NCI-H510A treated with DMSO at 0.1 percent for 48 hours (cell line): ENCODE results near the gene KLHL41.
A peak's percentile ranks its signal among the peaks of the same experiment; 100 is the strongest.

Source experiments
- DNase-seq: peaks from one replicate; lab custom pipeline; 2025; lab: John Stamatoyannopoulos, UW

The KLHL41 gene

DNA sequence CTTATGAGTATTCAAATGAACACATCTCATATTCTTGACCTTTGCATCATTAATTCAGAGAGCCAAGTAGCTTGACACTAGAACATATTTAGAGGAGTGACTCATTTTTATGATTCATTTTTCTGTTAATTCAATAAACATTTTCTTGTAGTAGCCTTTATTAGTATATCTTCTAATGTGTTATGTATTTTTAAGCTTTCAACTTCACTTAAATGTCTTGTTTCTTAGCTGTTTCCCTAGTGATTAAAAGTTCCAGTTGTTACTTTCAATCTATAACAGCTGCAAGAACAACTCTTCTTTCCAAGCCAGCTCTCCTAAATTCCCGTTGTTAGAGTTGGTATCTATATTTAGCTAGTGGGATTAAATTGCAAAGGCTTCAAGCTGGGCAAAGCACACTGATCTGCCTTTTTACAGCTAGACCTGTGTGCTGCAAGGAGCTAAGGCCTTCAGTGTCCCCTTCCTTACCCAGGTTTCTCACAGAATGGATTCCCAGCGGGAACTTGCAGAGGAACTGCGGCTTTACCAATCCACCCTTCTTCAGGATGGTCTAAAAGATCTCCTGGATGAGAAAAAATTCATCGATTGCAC is at the start of gene KLHL41:
KLHL41 (plus strand) TSS at position 405 of the 588 bp plus-strand sequence; CDS start at position 482, 77 bp downstream.
- DNase-seq: peak; percentile 23

DNA sequence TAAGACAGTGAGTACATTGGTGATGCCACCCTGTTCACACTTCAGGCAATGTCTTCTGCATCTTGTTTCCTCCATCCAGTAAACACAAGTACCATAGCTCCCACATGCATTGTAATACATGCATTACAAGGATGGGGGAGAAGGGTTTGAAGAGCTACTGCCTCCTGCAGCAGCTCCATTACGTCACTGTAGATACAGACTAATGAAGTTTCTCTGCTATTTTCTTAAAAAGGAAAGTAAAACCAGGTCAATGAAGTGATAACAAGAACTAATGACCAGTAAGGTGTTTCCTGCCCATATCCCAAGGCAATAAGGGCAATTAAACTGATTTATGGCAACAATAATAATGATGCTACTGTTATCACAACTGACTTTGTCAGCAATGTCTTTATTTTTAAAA is 48.4 kb upstream of the KLHL41 start:
- no peak for DNase-seq

DNA sequence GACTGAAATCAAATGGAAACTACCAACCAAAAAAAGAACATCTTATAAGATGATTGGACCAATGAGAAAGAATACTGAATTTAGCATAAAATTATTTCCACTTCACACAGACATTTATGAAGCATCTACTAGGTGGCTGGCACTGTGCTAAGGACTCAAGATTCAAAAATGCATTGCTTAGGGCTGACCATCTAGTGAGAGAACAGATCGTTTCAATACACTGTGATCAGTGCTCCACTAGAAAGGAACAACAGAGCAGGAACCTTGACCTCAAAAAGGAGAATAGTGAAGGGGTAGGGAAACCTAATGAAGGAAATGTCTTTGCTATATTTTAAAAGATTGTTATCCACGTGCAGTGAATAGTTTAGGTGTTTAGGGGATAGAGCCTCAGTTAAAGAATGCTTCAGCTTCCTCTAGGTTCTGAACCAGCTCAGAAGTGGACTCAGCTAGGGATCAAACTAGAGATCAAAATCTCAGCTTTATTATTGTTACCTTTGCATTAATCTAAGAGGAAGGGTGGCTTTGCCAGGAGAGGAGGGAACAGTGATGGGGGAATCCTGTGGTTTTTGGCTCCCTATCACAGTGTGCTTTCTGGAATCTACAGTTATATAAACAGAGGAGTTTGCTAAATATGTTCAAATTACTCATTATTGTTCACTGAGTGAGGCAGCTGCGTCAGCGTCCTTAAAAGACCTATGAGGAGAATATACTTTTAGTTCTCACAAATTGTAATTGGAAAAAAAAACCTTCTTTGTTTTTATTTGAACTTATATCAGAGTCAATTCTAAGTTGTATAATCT is 46.4 kb upstream of the KLHL41 start:
- no peak for DNase-seq

DNA sequence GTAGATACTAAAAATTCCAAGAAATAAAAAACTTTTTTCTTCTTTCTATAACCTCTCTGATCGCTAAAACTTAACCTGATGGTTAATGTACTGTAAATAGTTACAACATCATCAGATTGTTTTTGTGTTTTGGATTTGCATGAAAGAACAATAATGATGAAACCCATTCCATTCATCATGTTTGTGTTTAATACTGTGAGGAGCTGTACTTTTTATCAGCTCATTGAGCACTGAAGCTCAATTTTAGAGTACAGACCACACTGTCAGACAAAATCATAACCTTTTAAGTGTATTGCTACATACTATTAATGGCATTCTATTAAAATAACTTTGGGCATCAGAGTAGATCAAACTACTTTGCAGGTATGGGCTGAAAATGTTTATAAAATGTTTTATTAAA is 45.0 kb upstream of the KLHL41 start:
- no peak for DNase-seq

DNA sequence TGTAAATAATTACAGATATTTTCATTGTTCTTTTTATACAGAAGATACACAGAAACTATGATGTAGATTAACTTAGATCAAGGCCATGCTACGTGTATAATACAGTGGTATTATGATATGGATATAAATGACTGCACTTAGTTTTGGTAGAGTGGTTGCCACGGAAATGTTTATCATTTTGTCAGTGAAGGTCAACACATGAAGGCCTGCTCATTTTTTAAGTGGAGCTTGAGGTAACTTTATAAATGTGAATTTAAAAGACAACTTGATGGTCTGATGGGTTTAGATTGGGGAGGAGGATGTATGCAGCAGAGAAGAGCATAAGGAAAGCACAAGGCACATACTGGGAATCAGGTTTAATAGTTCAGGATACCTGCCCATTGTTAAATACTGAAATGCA is 44.6 kb upstream of the KLHL41 start:
- DNase-seq: no peak

DNA sequence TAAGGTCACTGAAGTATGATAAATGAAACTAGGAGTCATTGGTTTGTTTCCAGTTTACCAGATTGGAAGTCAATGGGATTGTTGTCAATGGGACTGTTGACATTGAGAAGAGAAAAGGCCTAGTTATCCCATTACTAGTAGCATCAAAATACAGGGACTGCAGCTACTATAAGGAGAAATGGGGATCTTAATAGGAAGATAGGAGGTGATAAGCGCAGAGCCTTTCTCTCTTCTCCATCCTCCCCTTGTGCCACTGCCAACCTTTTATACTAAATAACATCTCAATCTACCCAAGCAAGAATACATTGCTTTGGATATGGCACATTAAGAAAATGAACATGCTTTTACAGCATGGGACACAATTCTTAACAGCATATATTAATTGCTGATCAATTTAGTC is 40.7 kb upstream of the KLHL41 start:
- DNase-seq: no peak

DNA sequence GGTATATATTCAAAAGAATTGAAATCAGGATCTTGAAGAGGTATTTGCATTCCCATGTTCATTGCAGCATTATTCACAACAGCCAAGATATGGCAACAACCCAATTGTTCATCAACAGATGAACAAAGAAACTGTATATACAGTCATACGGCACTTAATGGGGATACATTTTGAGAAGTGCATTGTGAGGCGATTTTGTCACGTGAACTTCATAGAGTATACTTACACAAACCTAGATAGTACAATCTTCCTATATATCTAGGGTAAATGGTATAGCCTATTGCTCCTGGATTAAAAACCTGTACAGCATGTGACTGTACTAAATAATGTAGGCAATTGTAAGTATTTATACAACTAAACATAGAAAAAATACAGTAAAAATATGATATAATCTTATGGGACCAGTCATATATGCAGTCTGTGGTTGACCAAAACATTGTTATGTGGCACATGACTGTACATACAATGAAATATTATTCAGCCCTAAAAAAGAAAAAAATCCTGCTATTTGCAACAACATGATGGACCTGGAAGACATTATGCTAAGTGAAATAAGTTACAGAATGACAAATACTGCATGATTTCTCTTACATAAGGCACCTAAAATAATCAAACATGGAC is 39.4 kb upstream of the KLHL41 start:
- DNase-seq: no peak

DNA sequence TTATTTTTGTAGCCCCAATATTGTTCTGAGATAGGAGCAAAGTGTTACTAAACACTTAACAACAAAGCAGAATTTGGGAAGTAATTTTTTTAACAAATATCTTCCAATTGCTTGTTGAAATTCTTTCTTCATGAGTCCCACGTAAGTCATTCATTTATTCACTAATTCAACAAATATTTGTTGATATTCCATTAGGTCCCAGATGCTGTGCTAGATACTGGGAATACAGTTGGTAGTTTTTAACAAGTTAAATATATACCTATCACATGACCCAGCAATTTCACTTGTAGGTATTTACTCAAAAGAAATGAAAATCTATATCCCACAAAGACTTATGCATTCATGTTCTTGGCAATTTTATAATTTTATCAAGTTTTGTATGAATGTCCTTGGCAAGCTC is 37.3 kb upstream of the KLHL41 start:
- no peak for DNase-seq

DNA sequence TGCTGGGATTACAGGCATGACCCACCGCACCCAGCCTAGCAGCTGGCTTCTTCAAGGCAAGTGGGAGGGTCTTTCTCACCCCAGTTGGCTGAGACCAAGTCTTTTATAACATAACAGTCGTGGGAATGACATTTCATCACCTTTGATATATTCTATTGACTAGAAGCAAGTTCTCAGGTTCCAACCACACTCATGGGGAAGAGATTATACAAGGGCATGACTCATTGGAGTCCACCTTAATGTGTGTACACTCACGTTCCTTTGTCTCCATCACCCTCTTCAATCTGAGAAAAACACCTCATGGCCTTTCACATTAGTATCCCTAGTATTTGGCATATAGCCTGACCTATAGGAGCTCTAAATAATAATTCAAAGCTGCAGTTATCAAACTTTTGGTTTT is 33.0 kb upstream of the KLHL41 start:
- DNase-seq: no peak

DNA sequence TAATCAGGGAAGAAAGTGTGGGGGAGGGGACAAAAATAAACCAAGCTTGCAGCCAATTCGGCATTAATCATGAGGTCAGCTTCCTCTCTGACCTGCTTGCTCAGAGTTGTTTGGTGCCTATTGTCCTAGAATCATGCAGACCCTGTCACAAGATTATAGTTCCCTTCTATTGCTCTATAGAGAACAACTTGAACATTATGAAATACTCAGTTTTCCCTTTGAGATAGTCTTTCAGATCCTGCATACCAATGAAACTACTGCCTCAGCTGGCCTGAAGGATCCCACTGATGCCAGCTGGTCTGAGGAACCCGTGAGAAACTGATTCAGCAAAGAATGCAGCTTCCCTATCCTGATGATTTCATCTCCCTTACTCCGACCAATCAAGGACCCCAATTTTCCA is 31.2 kb upstream of the KLHL41 start:
- DNase-seq: no peak

DNA sequence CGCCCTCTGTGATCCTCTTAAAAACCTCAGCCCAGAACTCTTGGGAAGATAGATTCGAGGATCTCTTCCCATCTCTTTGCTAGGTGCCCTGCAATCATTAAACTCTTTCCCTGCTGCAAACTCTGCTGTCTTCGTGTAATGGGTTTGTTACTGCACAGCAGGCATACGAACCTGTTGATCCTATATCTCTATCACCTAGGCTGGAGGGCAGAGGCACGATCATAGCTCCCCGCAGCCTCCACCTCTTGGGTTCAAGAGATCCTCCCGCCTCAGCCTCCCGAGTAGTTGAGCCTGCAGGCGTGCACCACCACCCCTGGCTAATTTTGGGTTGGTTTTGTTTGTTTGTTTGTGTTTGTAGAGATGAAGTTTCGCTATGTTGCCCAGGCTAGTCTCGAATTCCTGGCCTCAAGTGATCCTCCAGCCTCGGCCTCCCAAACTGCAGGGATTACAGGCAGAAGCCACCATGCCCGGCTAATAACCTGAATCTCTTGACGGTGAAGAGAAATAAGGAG is 30.7 kb upstream of the KLHL41 start:
- no peak for DNase-seq

DNA sequence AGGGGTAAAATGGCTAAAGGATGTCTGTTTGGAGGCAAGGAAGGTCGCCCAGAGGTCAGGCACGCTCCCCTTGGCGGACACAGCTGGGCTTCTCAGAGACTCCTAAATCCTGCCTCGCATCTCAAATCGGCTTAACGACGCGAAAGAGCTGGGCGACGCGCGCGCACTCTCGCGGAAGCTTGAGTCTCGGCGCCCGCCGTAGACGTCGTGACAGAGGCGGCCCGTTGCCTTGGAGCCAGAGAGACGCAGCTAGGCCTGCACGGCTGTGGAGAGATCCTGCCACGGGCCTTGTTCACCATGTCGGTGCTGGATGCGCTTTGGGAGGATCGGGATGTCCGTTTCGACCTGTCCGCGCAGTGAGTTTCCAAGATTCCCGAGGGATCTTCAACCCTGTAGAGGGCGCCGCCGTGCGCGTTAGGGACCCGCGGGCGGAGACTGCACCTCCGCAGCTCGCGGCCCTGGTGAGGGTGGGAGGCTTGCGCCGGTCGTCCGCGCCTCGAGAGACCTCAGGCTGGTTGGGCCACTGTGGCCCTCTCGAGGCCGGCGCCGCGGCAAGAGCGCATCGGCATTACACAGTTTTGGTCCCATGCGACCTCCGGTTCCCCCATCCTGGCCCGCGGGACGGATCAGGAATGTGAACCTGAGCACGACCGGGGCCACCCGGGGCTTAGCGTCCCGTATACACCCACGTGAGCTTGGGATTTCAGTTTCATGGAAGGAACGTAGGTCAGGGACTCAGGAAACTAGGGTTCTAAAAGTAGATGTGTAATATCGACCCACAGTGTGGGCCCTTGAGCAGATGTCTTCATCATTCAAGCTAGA is 30.0 kb upstream of the KLHL41 start, which contains the start of gene BBS5:
BBS5 (plus strand) TSS at position 238 of the 822 bp plus-strand sequence; CDS start at position 298, 60 bp downstream.
- DNase-seq: peak; percentile 52

DNA sequence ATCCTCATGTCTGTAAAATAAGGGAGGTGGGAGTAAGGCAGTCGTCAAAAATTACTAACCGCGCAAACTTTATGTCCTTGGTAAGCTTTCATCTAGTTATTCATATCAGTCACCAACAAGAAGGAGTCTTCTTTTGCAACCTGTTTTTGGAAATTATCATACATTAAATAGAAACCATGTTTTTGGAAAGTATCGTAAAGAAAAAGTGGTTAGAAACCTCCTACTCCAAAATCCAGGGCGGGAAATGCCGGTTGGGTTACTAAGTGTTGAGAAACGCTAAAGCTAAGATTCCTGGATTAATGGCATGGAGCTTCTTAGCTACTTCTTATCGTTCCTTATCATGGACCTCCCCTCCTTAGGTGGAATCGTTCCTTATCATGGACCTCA is 29.4 kb upstream of the KLHL41 start:
- peak; percentile 12 for DNase-seq

DNA sequence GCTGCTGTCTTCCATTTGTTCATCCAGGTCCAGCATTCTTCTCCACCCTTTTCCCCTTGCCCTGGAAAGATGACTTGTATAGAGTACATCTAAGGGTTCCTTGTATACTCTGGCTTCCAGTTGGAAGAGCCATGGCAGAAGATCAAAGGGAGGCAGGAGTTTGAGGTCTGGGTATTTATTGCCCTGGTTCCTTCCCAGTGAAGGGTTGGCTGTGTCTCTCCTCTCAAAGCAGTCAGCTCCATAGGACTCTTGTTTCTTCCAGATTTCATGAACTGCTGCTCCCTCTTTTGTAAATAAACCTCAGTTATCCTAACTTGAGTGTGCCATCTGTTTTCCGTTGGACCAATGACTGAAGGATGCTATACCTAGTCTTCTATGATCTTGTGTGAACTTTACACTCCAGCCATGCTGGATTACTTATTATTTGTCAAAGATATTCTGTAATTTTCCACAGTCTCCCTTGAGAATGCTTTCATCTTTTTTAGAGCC is 23.8 kb upstream of the KLHL41 start:
- DNase-seq: no peak

DNA sequence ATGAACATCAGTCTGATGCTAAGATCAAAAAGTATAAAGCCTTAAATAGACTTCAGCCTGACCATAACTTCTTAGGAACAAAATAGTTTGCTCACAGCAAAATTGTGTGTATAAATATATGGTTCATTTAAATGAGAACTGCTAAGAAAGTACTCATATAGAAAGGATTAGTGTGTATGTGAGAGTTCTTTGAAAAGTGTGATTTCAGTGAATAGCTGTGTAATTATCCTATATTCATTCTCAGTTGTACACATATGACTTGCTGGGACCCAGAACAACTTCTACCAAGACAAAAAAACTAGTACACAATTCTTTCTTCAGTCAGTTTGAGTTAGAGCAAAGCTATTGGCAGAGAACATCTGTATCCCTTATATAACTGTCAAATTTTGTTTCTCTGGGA is 23.0 kb upstream of the KLHL41 start:
- no peak for DNase-seq

DNA sequence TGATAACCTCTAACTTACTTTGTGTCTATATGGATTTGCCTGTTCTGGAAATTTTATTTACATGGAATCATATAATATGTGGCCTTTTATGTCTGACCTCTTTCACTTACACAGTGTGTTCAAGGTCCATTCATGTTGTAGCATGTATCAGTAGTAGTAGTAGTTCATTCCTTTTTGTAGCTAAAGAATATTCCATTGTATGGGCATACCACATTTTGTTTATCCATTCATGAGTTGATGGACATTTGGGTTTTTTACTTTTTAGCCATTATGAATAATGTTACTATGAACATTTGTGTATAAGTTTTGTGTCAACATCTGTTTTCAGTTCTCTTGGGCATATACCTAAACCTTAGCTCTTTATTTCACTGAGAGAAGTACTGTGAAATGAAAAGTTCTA is 18.7 kb upstream of the KLHL41 start:
- no peak for DNase-seq

DNA sequence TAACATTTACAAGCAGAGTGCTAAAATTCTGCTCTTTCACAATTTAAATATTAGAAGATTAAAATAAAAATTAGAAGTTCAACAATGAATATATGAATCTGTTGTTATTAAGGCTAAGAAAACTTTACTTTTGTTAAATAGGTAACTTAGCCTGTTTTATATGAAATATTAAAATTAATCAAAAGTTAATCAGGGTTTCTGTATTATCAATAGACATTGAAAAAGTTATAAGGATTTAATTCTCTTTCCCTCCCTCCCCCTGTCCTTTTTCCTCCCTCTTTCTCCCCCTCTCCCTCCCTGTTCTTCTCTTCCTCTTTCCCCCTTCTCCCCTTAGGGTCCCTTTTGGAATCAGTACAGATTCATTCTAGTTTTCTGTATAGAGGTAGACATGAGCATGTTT is 18.1 kb upstream of the KLHL41 start:
- no peak for DNase-seq

DNA sequence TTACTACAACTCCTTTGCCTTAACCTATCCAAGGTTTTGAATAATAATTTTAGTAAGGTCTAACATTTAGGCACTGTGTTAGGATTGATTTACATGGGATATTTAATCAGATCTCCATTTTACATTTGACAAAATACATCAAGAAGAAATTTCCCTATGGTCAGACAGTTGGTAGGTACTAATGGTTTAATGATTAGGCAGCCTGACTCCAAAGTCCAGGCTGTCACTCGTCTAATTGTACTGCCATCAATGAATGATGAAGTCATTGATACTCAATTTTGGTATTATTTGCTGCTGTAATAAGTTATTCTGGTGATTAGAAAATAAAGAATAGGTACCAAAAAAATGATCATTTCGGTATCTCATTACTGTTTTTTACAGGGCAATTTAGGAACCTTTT is 16.1 kb upstream of the KLHL41 start:
- no peak for DNase-seq

DNA sequence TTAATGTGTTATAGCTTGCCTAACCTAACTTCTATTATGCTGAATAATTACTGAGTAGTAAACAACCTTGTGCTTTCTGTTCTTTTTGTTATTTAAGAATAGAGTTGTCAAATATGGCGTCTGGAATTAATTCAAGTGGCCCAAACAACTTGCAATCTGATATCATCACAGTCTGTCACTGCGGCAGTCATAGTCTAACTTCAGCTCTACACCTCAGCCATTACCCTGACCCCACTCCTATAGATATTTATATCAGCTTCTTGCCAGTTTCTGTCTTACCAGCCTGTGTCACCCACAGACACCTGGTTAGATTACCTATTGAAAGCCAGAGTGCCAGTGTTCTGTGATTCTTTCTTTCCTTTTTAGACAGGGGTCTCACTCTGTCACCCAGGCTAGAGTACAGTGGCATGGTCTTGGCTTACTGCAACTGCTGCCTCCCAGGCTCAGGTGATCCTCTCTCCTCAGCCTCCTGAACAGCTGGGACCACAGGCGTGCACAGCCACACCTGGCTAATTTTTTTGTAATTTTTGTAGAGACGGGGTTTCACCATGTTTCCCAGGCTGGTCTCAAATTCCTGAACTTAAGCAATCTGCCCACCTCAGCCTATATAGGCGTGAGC is 14.1 kb upstream of the KLHL41 start:
- DNase-seq: no peak

DNA sequence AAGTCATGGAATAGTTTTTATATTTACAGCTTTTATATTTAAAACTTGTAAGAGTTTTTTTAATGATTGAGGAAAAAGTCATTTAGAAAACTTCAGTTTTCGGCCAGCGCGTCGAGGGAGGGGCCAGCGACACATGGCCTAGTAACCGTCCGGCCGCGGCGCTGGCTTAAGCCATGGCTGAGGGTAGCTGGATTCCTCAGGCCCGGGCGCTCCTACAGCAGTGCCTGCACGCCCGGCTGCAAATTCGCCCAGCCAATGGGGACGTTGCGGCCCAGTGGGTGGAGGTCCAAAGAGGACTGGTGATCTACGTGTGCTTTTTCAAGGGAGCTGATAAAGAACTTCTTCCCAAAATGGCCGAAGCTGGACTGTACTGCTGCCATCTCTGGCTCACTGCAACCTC is 4.9 kb upstream of the KLHL41 start:
- DNase-seq: no peak

DNA sequence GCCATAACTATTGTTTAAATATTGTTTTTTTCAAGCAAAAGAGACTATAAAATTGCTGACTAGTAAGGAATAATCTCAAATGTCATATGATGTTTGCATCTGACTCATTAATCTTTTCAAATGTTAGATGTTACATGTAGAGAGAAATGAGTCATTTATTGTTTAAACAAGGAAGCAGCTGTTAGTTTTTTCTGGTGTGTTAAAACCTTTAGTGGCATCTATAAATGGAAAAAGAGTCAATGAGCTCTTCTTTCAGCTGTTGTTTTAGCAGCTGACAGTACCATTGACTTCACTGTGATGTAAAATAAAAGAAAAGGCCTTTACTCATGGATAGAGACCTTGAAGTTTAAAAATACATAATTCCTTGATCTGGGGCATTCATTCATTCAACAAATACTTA is 1.8 kb upstream of the KLHL41 start:
- DNase-seq: peak; percentile 49

DNA sequence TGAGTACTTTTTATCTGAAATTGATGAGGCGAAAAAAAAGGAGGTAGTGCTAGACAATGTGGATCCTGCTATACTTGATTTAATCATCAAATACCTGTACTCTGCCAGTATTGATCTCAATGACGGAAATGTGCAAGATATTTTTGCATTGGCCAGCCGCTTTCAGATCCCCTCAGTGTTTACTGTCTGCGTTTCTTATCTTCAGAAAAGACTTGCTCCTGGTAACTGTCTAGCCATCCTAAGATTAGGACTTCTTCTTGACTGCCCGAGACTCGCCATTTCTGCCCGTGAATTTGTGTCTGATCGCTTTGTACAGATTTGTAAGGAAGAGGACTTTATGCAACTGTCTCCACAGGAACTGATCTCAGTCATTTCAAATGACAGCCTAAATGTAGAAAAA is 453 bp downstream of the KLHL41 start:
- DNase-seq: no peak
